NCI-H2196 treated with DMSO at 0.1 percent for 48 hours (cell line): ENCODE results near the gene MAPKAPK2.
A peak's percentile ranks its signal among the peaks of the same experiment; 100 is the strongest.
"Not testable (repeated sequence)": the region's sequence is repeated elsewhere in the genome, so short reads cannot be mapped to it uniquely, and the experiment has no call there.

Experiments
- DNase-seq: peaks from one replicate; lab custom pipeline; 2025; ENCODE audit not compliant: unreplicated experiment; lab: John Stamatoyannopoulos, UW

The MAPKAPK2 gene

DNA sequence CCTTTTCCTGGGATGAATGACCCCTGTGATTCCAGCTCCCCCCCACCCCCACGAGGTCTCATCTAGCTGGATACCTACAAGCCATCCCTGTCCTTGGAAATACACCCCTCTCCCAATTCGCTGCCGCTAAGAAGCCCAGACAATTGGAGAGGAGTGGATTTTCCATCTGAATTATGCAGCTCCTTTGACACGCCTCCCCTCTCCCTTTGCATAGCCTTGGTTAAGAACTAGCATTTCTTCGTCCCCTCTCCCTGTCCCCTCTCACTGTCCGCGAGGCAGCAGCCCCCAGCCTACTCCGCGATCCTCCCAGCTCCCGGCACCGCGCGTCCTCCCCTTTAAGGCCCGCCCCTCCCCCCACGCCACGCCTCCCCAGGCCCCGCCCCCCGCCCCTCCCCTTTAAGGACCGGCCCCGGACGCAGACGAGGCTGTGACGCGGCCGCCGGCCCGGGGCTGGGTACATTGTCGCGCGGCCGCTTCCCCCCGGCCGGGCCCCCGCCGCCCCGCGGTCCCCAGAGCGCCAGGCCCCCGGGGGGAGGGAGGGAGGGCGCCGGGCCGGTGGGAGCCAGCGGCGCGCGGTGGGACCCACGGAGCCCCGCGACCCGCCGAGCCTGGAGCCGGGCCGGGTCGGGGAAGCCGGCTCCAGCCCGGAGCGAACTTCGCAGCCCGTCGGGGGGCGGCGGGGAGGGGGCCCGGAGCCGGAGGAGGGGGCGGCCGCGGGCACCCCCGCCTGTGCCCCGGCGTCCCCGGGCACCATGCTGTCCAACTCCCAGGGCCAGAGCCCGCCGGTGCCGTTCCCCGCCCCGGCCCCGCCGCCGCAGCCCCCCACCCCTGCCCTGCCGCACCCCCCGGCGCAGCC lies at the start of gene MAPKAPK2:
Gene MAPKAPK2, plus strand, starts transcription at position 428 of the 856 bp plus-strand sequence. Its CDS starts 325 bp downstream, at position 753.
- DNase-seq = peak; percentile 51

- peak; percentile 87 for DNase-seq
These were observed 49.4 kb upstream of the MAPKAPK2 start, which contains the start of gene DYRK3 for GRCh38 chr1:206635080-206635977. Gene DYRK3, plus strand, starts transcription at chr1:206635536. Its CDS starts 168 bp downstream, at chr1:206635704.

DNA sequence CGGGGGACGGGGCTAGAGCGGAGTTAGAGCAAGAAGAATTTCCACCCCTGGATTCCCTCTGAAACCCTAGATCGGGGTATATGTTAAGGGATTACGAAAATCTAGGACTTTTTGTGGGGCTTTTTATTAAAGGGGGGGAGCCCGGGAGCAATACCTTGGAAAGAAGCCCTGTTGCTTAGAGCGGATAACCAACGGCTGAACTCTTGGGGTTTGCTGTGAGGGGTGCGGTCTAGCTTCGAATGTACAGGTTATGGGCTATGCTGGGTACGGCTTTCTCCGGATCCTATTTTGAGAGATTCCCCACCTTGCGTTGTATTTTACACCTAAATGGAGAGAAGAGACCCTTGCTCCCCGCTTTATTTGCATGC lies 48.7 kb upstream of the MAPKAPK2 start:
- no peak for DNase-seq

DNA sequence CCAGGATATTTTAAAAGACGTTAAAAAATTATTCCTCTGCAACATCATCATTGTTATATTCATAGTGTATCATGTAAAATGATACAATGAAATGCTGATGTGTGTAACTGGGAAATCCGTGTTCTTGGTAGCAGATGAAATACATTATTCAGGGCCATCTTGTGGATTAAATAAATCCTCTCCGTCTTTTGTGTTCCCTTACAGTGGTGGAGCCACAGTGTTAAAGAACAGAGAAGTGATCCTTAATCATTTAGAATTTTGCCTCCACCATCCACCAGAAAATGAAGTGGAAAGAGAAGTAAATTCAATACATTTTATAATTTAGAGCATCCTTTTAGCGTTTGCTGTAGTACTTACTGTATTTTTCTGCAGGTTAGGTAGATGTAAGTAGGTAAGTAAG lies 48.0 kb upstream of the MAPKAPK2 start:
- DNase-seq = no peak

DNA sequence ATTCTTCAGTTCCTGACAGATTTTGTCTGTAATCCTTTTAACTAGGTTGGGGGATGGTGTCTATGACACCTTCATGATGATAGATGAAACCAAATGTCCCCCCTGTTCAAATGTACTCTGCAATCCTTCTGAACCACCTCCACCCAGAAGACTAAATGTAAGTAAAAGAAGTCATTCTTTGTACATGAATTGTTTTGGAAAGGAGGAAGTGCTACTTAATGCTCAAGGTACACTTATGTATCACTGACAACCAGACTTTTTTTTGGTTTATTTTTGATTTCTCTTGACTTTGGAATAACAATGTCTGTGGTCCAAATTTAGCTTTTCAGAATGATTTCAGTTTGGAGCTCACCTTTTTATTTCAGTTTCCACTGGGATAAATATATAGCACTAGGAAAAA lies 47.1 kb upstream of the MAPKAPK2 start:
- DNase-seq = no peak

- DNase-seq = not testable (repeated sequence)
These were observed 42.6 kb upstream of the MAPKAPK2 start for GRCh38 chr1:206642074-206642473.

- DNase-seq = no peak
These were observed 41.5 kb upstream of the MAPKAPK2 start for GRCh38 chr1:206643118-206643698.

GRCh38 chr1:206646504-206646903 lies 38.2 kb upstream of the MAPKAPK2 start:
- DNase-seq = no peak

GRCh38 chr1:206647224-206647623 lies 37.5 kb upstream of the MAPKAPK2 start:
- no peak for DNase-seq

DNA sequence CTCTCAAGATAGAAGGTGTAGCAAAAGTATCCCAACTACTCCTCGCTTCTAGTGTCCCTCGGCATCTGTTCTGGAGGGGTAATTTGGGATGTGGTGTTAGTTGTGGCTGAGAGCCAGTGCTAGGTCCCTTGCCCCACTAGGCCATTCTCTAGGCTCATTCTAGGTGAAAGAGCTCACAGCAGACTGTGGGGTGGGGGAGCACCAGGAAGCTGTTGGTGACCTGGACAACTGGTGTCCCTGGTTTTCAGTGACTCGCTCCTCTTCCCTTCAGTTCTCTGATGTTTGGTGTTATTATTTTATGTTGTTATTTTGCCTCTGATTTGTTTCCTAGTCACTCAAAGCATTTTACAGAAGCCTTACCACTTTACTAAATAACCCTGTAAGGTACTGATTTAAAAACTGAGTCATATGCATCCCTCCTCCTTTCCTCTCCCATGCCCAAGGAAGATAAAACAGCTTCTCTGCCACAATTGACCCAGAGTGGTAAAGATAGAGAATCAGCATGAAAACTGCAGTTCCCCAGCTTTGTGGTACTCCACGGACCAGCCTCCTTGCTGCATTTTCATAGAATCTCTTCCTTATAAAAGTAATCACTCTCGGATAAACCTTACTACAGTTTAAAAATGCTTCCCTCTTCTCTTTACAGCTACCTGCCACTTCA lies 35.3 kb upstream of the MAPKAPK2 start:
- DNase-seq = no peak

GRCh38 chr1:206651014-206651413 lies 33.7 kb upstream of the MAPKAPK2 start:
- no peak for DNase-seq

- DNase-seq = no peak
These were observed 32.5 kb upstream of the MAPKAPK2 start for GRCh38 chr1:206651958-206652890.

DNA sequence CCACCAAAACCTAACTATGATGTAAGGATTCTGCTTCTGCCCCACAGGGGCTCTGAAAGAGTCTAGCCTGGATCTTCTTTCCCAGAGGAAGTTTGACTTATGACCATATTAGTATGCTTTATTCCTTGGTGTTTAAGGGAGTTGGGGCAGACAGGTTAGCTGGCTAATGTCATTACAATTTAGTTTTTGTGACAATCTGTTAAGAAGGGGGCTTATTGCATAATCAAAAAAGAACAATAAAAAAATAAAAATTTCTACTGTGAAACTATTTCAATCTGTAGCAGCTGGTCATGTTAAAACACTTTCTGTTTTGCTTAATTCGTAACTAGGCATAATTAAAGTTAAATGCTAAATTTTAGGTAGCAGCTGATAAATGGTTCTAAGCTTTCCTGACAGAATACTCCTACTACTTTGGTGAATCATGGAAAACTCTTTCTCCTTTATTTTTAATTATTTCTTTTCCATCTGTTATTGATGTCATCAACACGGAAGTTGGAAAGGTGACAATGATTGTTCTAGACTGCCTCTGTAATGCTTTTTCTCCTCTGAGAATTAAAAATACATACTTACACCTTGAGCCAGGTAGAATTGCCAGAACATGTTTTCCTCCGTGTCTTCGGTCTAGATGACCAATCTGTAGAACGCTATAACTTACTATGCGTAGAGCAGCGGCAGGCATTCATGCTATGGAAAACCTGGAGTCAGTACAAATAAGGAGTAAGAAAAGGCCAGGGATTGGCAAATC lies 30.8 kb upstream of the MAPKAPK2 start:
- no peak for DNase-seq

DNA sequence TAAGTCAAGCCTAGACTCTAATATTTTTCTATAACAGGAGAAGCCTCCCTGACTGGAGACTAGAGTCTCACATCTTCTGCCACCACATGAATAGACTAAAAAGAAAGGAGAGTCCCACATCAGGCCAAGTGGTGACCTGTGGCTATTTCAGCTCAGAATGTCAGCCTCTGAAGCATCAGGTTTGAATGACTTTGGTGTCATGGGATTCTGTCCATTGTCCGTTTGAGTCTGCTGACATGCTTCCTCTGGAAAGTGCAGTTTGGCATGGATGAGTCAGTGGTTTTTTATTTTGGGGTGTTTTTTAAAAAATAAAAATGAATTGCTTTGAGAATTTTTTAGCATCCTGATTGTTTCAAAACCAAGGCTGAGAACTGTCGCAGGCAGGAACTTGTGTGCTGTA lies 29.9 kb upstream of the MAPKAPK2 start:
- no peak for DNase-seq

- no peak for DNase-seq
These were observed 29.2 kb upstream of the MAPKAPK2 start for GRCh38 chr1:206655471-206655882.

GRCh38 chr1:206656936-206657335 lies 27.8 kb upstream of the MAPKAPK2 start:
- no peak for DNase-seq

GRCh38 chr1:206657751-206658150 lies 27.0 kb upstream of the MAPKAPK2 start:
- no peak for DNase-seq

- DNase-seq = no peak
These were observed 26.3 kb upstream of the MAPKAPK2 start for GRCh38 chr1:206658264-206658980.

DNA sequence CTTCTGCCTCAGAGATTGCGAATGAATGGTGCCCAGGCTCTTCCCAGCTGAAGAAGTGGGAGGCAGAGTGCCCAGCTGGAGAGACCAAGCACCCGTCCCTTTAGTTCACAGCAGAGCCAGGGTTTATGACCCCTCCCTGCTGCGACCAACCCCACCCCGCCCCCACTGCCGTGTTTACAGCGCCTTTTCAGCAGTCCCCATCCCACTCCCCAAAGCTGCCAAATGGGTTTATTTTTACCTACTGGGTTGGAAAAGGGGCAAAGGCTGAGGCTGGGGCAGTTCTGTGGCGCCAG lies 25.8 kb upstream of the MAPKAPK2 start:
- no peak for DNase-seq
